HepG2 (cell line): ENCODE results near the gene DNMBP. TPM values are rescaled to one million over a fixed set of nuclear protein-coding genes. Genes with fewer than 3 reads are reported as not detected.
A peak's percentile ranks its signal among the peaks of the same experiment; 100 is the strongest.

ENCODE experiments used
- ARNTL ChIP-seq: sonication (generic); formaldehyde crosslinking; IDR thresholded peaks from 2 replicates; pipeline ENCODE4 v1.4.0; 2020; ENCODE audit warnings: mild to moderate bottlenecking, missing genetic modification reagents
- CBX1 ChIP-seq: IDR thresholded peaks from one replicate; pipeline ENCODE4 v1.6.1; 2016; ENCODE audit warnings: antibody characterized with exemption, low read depth
- DNMT1 ChIP-seq: sonication (generic); formaldehyde crosslinking; IDR thresholded peaks from 2 replicates; pipeline ENCODE4 v1.5.1; 2020; ENCODE audit warnings: mild to moderate bottlenecking, missing genetic modification reagents
- GATAD2A ChIP-seq: IDR thresholded peaks from 2 replicates; pipeline ENCODE4 v1.6.1; 2016
- GZF1 ChIP-seq: sonication (generic); formaldehyde crosslinking; IDR thresholded peaks from 2 replicates; pipeline ENCODE4 v1.5.1; 2020; ENCODE audit warnings: mild to moderate bottlenecking, missing genetic modification reagents
- KLF12 ChIP-seq: sonication (generic); formaldehyde crosslinking; IDR thresholded peaks from 2 replicates; pipeline ENCODE4 v1.4.0; 2020; ENCODE audit warnings: missing genetic modification reagents, borderline replicate concordance
- MTA1 ChIP-seq: sonication (generic); formaldehyde crosslinking; IDR thresholded peaks from 2 replicates; pipeline ENCODE4 v1.4.0; 2020; ENCODE audit warnings: missing genetic modification reagents, mild to moderate bottlenecking, borderline replicate concordance
- POLR2G ChIP-seq: fragments of 200-400 bp; formaldehyde crosslinking; IDR thresholded peaks from 2 replicates; pipeline ENCODE4 v1.6.1; 2018; ENCODE audit warnings: mild to moderate bottlenecking, low read depth, low read length, moderate library complexity
- REL ChIP-seq: sonication (generic); formaldehyde crosslinking; conservative IDR thresholded peaks from 2 replicates; pipeline ENCODE4 v1.8.0; 2022; ENCODE audit warnings: mild to moderate bottlenecking, missing genetic modification reagents, moderate library complexity
- SNAPC2 ChIP-seq: sonication (generic); formaldehyde crosslinking; IDR thresholded peaks from 2 replicates; pipeline ENCODE4 v1.8.1; 2022; ENCODE audit warnings: mild to moderate bottlenecking, missing genetic modification reagents
- SP5 ChIP-seq: IDR thresholded peaks from 2 replicates; pipeline ENCODE4 v1.6.1; 2016; ENCODE audit warnings: low read depth, borderline replicate concordance
- TOPORS ChIP-seq: sonication (generic); formaldehyde crosslinking; IDR thresholded peaks from 2 replicates; pipeline ENCODE4 v1.8.0; 2023; ENCODE audit warnings: mild to moderate bottlenecking, missing genetic modification reagents
- YEATS4 ChIP-seq: sonication (generic); formaldehyde crosslinking; IDR thresholded peaks from 2 replicates; pipeline ENCODE4 v1.4.0; 2020; ENCODE audit warnings: missing genetic modification reagents, borderline replicate concordance
- ZFP1 ChIP-seq: IDR thresholded peaks from 2 replicates; pipeline ENCODE4 v1.6.1; 2016
- ZNF563 ChIP-seq: sonication (generic); formaldehyde crosslinking; IDR thresholded peaks from 2 replicates; pipeline ENCODE4 v1.8.0; 2022; ENCODE audit warnings: mild to moderate bottlenecking, moderate library complexity, missing genetic modification reagents
- ZNF768 ChIP-seq: sonication (generic); formaldehyde crosslinking; IDR thresholded peaks from 2 replicates; pipeline ENCODE4 v1.4.0; 2020; ENCODE audit warnings: missing genetic modification reagents
- ZNF781 ChIP-seq: sonication (generic); formaldehyde crosslinking; IDR thresholded peaks from 2 replicates; pipeline ENCODE4 v1.5.1; 2020; ENCODE audit warnings: borderline replicate concordance, mild to moderate bottlenecking, missing genetic modification reagents; ENCODE audit errors: not compliant biosample characterization
- ZNF883 ChIP-seq: sonication (generic); formaldehyde crosslinking; IDR thresholded peaks from 2 replicates; pipeline ENCODE4 v1.5.1; 2020; ENCODE audit warnings: mild to moderate bottlenecking, missing genetic modification reagents; ENCODE audit errors: not compliant biosample characterization
- polyA plus RNA-seq, 8 experiments: library from polyadenylated mRNA; depleted of rRNA in 3 of 8; stranded (reverse) in 7 of 8; unstranded in 1 of 8; fragments of >200 nt; fragmentation: Illumina TruSeq in 4 of 8; extraction: Trizol in 4 of 8; gene quantifications; 2 replicates each; pipeline versions ENCODE4 v1.2.1 to v1.2.3, GENCODE V29; 2011 to 2016; ENCODE audit warnings: low read depth in 4 of 8, missing spikeins in 1 of 8, mixed read lengths in 1 of 8; ENCODE audit not compliant: insufficient read depth in 1 of 8
- total RNA-seq, 5 experiments: library from RNA; depleted of rRNA; stranded (reverse); fragments of >200 nt; fragmentation: Illumina TruSeq; extraction: Trizol; gene quantifications; 2 replicates each; pipeline ENCODE4 v1.2.3, GENCODE V29; 2016; ENCODE audit warnings: low read depth in 1 of 5
- TF ChIP-seq, protein P1 (sequence below): sonication (generic); formaldehyde crosslinking; IDR thresholded peaks from 2 replicates; pipeline ENCODE4 v1.5.1; 2020; ENCODE audit warnings: mild to moderate bottlenecking, missing genetic modification reagents, moderate library complexity
- TF ChIP-seq, protein P2 (sequence below): IDR thresholded peaks from 2 replicates; pipeline ENCODE4 v1.6.1; 2016; ENCODE audit warnings: low read depth, control low read depth
- TF ChIP-seq, protein P3 (sequence below): sonication (generic); formaldehyde crosslinking; IDR thresholded peaks from 2 replicates; pipeline ENCODE4 v1.4.0; 2020; ENCODE audit warnings: missing genetic modification reagents

DNMBP gene
- total and polyA plus RNA-seq, 2 of the 13 experiments (the other 11 are each of a cell fraction or from before 2014, with no cell fraction given), result 3.6 to 6.3 TPM

DNA sequence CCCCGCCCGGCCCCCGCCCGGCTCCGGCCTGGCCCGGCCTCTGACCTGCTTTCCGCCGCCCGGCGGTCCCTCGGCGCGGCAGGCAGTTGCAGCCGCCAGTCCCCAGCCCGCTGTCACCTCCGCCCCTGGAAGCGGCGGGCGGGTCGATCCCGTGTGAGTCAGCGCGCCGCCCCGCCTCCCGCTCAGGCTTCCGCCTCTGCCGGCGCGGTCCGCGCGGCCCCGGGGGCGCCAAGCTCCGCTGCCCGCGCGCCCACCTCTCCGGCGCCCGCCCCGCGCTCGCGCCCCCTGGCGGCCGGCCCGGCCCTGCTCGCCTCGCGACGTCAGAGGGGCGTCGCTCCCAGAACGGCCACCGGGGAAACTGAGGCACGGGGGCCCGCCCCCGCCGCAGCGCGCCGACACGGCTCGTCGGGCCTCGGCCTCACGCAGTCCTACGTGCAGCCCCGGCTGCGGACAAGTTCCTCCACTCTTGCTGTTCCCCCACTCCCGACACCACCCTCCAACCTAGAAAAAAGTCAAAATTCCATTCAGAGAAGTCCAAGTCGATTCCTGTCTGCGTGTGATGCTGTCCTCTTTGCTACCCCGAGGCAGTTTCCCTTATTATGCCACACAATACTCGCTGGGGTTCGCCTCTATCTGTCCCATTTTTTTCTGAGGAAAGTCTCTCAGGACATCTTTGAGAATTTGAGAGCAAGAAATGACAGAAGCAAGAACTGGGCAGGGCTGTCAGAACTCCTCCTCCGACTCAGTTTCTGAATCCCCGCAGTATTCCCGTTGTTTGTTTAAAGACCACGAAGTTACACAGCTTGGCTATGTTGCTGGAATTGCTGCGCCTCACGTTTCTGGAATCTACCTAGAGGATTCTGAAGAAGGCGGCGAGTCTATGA lies at the start of gene DNMBP (continued):
- TF ChIP-seq, protein P1, sequence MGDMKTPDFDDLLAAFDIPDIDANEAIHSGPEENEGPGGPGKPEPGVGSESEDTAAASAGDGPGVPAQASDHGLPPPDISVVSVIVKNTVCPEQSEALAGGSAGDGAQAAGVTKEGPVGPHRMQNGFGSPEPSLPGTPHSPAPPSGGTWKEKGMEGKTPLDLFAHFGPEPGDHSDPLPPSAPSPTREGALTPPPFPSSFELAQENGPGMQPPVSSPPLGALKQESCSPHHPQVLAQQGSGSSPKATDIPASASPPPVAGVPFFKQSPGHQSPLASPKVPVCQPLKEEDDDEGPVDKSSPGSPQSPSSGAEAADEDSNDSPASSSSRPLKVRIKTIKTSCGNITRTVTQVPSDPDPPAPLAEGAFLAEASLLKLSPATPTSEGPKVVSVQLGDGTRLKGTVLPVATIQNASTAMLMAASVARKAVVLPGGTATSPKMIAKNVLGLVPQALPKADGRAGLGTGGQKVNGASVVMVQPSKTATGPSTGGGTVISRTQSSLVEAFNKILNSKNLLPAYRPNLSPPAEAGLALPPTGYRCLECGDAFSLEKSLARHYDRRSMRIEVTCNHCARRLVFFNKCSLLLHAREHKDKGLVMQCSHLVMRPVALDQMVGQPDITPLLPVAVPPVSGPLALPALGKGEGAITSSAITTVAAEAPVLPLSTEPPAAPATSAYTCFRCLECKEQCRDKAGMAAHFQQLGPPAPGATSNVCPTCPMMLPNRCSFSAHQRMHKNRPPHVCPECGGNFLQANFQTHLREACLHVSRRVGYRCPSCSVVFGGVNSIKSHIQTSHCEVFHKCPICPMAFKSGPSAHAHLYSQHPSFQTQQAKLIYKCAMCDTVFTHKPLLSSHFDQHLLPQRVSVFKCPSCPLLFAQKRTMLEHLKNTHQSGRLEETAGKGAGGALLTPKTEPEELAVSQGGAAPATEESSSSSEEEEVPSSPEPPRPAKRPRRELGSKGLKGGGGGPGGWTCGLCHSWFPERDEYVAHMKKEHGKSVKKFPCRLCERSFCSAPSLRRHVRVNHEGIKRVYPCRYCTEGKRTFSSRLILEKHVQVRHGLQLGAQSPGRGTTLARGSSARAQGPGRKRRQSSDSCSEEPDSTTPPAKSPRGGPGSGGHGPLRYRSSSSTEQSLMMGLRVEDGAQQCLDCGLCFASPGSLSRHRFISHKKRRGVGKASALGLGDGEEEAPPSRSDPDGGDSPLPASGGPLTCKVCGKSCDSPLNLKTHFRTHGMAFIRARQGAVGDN, result peak; percentile 64
- TF ChIP-seq REL (CRISPR knock-in tag) (no peak), DNMT1 (0 out of 2 replicates have a peak, but pooled peaks have one; percentile 41), POLR2G (peak; percentile 57; the same call in 1 of the 2 replicates), GZF1 (no peak), ZNF563 (CRISPR knock-in tag) (peak; percentile 66), SP5 (peak; percentile 71; the same call in 1 of the 2 replicates), KLF12 (peak; percentile 85), GATAD2A (CRISPR knock-in tag) (0 out of 2 replicates have a peak, but pooled peaks have one; percentile 10), ZNF768 (CRISPR knock-in tag) (no peak; the same call in 1 of the 2 replicates), ZFP1 (CRISPR knock-in tag) (no peak), YEATS4 (CRISPR knock-in tag) (peak; percentile 66; the same call in 1 of the 2 replicates), SNAPC2 (no peak), CBX1 (peak; percentile 38), MTA1 (CRISPR knock-in tag) (peak; percentile 48; the same call in 1 of the 2 replicates), ZNF883 (CRISPR knock-in tag) (no peak), ARNTL (CRISPR knock-in tag) (no peak), TOPORS (CRISPR knock-in tag) (peak; percentile 23; the same call in 1 of the 2 replicates), ZNF781 (no peak)
- TF ChIP-seq, protein P2, sequence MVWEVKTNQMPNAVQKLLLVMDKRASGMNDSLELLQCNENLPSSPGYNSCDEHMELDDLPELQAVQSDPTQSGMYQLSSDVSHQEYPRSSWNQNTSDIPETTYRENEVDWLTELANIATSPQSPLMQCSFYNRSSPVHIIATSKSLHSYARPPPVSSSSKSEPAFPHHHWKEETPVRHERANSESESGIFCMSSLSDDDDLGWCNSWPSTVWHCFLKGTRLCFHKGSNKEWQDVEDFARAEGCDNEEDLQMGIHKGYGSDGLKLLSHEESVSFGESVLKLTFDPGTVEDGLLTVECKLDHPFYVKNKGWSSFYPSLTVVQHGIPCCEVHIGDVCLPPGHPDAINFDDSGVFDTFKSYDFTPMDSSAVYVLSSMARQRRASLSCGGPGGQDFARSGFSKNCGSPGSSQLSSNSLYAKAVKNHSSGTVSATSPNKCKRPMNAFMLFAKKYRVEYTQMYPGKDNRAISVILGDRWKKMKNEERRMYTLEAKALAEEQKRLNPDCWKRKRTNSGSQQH, result 0 out of 2 replicates have a peak, but pooled peaks have one; percentile 11
- TF ChIP-seq, protein P3, sequence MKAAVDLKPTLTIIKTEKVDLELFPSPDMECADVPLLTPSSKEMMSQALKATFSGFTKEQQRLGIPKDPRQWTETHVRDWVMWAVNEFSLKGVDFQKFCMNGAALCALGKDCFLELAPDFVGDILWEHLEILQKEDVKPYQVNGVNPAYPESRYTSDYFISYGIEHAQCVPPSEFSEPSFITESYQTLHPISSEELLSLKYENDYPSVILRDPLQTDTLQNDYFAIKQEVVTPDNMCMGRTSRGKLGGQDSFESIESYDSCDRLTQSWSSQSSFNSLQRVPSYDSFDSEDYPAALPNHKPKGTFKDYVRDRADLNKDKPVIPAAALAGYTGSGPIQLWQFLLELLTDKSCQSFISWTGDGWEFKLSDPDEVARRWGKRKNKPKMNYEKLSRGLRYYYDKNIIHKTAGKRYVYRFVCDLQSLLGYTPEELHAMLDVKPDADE (CRISPR knock-in tag), result no peak
